MCF 10A (cell line): ENCODE data around the gene HYAL4. TPM values are rescaled to one million over a fixed set of nuclear protein-coding genes. Genes with fewer than 3 reads are reported as not detected.

ENCODE experiments used
- BruUV-seq: library from RNA; stranded (reverse); fragments of 400-500 nt; replicated peaks from 2 replicates; lab custom pipeline; 2021; lab: Mats Ljungman, UMichigan
- CTCF ChIA-PET: fragments of 300-600 bp; sonication (Branson Sonifier 250); formaldehyde crosslinking; extraction: SDS; loops from one replicate; lab custom pipeline; 2021; ENCODE audit warnings: antibody characterized with exemption, inconsistent platforms; lab: Yijun Ruan, JAX
- POLR2A ChIA-PET: fragments of 300-600, 350-650 bp; sonication (Branson Sonifier 250); formaldehyde crosslinking; extraction: SDS; loops from one replicate; lab custom pipeline; 2020; ENCODE audit warnings: antibody characterized with exemption, inconsistent platforms; lab: Yijun Ruan, JAX
- DNase-seq: peaks from one replicate; pipeline ENCODE4 v3.0.0-alpha.2; 2018; ENCODE audit not compliant: unreplicated experiment
- H3K27ac Mint-ChIP-seq: one replicate; pipeline ENCODE4 v1.8.0; 2022; ENCODE audit warnings: mild to moderate bottlenecking, low read depth, mixed read lengths; ENCODE audit not compliant: unreplicated experiment
- H3K27me3 Mint-ChIP-seq: one replicate; pipeline ENCODE4 v1.8.0; 2022; ENCODE audit warnings: mixed read lengths; ENCODE audit not compliant: insufficient read depth, unreplicated experiment
- H3K36me3 Mint-ChIP-seq: one replicate; pipeline ENCODE4 v1.8.0; 2022; ENCODE audit warnings: mild to moderate bottlenecking, moderate library complexity, mixed read lengths; ENCODE audit not compliant: insufficient read depth, unreplicated experiment
- H3K4me1 Mint-ChIP-seq: one replicate; pipeline ENCODE4 v1.8.0; 2022; ENCODE audit warnings: mixed read lengths; ENCODE audit not compliant: insufficient read depth, unreplicated experiment
- H3K4me3 Mint-ChIP-seq: one replicate; pipeline ENCODE4 v1.8.0; 2022; ENCODE audit warnings: mild to moderate bottlenecking, moderate library complexity, mixed read lengths; ENCODE audit not compliant: unreplicated experiment
- H3K9me3 Mint-ChIP-seq: one replicate; pipeline ENCODE4 v1.8.0; 2022; ENCODE audit warnings: mixed read lengths; ENCODE audit not compliant: unreplicated experiment
- CTCF ChIP-seq: fragments of 200-600 bp; IDR thresholded peaks from one replicate; pipeline ENCODE4 v1.8.0; 2022; ENCODE audit warnings: antibody characterized with exemption, mild to moderate bottlenecking; ENCODE audit not compliant: unreplicated experiment
- intact Hi-C: fragments of 100-400 bp; cut with micrococcal nuclease; formaldehyde crosslinking; loops from 2 replicates; pipeline ENCODE4 v1.14.1; 2022
- total RNA-seq: library from RNA; stranded (reverse); gene quantifications from 2 replicates; pipeline ENCODE4 v1.2.3, GENCODE V29; 2022

Gene HYAL4
- total RNA-seq, 1 experiment from 2014 or later: not detected

GRCh38 chr7:123872908-123873307 is 27.9 kb downstream of the HYAL4 start:
- ChIA-PET POLR2A (interaction anchor here (0.9 to 1.8 kb wide), 4 partner anchors 9 to 124 kb away, joined by 5 to 13 read pairs (median 6); partner anchors contain the start of gene WASL), CTCF (interaction anchor here (0.6 to 5.8 kb wide), 17 partner anchors 9 to 378 kb away, joined by 3 to 68 read pairs (median 5); no protein-coding TSS in a partner anchor)
- DNase-seq: no peak
- Mint-ChIP-seq H3K27ac (no peak overlapping the region), H3K9me3 (no peaks in the 10 kb centered on the region), H3K4me3 (no peak overlapping the region), H3K4me1 (no peaks in the 10 kb centered on the region), H3K27me3 (no peaks in the 10 kb centered on the region), H3K36me3 (no peaks in the 10 kb centered on the region)
- intact Hi-C loops: loop anchor here (1.0 to 2.0 kb wide), 4 partner anchors 74 to 379 kb away; no protein-coding TSS in a partner anchor
- TF ChIP-seq CTCF: no peak
- no TSS peak for BruUV-seq

- POLR2A ChIA-PET: no interaction called here
- CTCF ChIA-PET: interaction anchor here (0.6 to 2.3 kb wide), 5 partner anchors 10 to 79 kb away, joined by 3 to 10 read pairs (median 3); no protein-coding TSS in a partner anchor
- DNase-seq: no peak
- no TSS peak for BruUV-seq
- intact Hi-C loops: no loop called here
- Mint-ChIP-seq H3K27me3 (no peaks in the 10 kb centered on the region), H3K4me3 (no peak overlapping the region), H3K4me1 (no peaks in the 10 kb centered on the region), H3K27ac (no peak overlapping the region), H3K9me3 (no peaks in the 10 kb centered on the region), H3K36me3 (no peaks in the 10 kb centered on the region)
- no peak for TF ChIP-seq CTCF
Observed at GRCh38 chr7:123876557-123877256, 31.7 kb downstream of the HYAL4 start.

- TF ChIP-seq CTCF: no peak
- H3K9me3 Mint-ChIP-seq: no peaks in the 10 kb centered on the region
- intact Hi-C loops: no loop called here
- H3K27ac Mint-ChIP-seq: no peak overlapping the region
- H3K4me3 Mint-ChIP-seq: no peak overlapping the region
- no peaks in the 10 kb centered on the region for H3K4me1 Mint-ChIP-seq
- BruUV-seq: no TSS peak
- H3K27me3 Mint-ChIP-seq: no peaks in the 10 kb centered on the region
- ChIA-PET POLR2A (interaction anchor here (1.4 kb wide), 1 partner anchor 80 kb away, joined by 4 read pairs; no protein-coding TSS in a partner anchor), CTCF (interaction anchor here (0.8 to 1.1 kb wide), 3 partner anchors 10 to 59 kb away, joined by 3 to 8 read pairs (median 4); no protein-coding TSS in a partner anchor)
- DNase-seq: no peak
- H3K36me3 Mint-ChIP-seq: no peaks in the 10 kb centered on the region
Observed at GRCh38 chr7:123879628-123880027, 34.7 kb downstream of the HYAL4 start.

- intact Hi-C loops: no loop called here
- CTCF ChIA-PET: interaction anchor here (0.6 to 1.1 kb wide), 3 partner anchors 9 to 244 kb away, joined by 3 read pairs; no protein-coding TSS in a partner anchor
- H3K9me3 Mint-ChIP-seq: no peaks in the 10 kb centered on the region
- no peaks in the 10 kb centered on the region for H3K4me1 Mint-ChIP-seq
- H3K36me3 Mint-ChIP-seq: no peaks in the 10 kb centered on the region
- no peak overlapping the region for H3K27ac Mint-ChIP-seq
- H3K4me3 Mint-ChIP-seq: no peak overlapping the region
- no peak for DNase-seq
- no peaks in the 10 kb centered on the region for H3K27me3 Mint-ChIP-seq
- no TSS peak for BruUV-seq
- TF ChIP-seq CTCF: no peak
- POLR2A ChIA-PET: no interaction called here
Observed at GRCh38 chr7:123881300-123881699, 36.3 kb downstream of the HYAL4 start.
